Karpas-422 (cell line): ENCODE measurements around the gene ST13. TPM values are rescaled to one million over a fixed set of nuclear protein-coding genes. Genes with fewer than 3 reads are reported as not detected.

ENCODE experiments used
- DNase-seq: peaks from one replicate; pipeline ENCODE4 v3.0.0-alpha.2; 2015
- H2AFZ ChIP-seq: fragments of 200-600 bp; sonication (generic); 2 replicates; pipeline ENCODE4 v1.6.1; 2014; ENCODE audit warnings: antibody characterized with exemption, low read length, mixed read lengths
- H3K27ac ChIP-seq: fragments of 200-600 bp; sonication (generic); 2 replicates; pipeline ENCODE4 v1.5.1; 2014; ENCODE audit warnings: mild to moderate bottlenecking, low read length, moderate library complexity
- H3K27me3 ChIP-seq: fragments of 200-600 bp; sonication (generic); 2 replicates; pipeline ENCODE4 v1.6.1; 2014; ENCODE audit warnings: low read length, mixed read lengths
- H3K36me3 ChIP-seq: fragments of 200-600 bp; sonication (generic); 2 replicates; pipeline ENCODE4 v1.6.1; 2014; ENCODE audit warnings: low read length, mixed read lengths; ENCODE audit not compliant: insufficient read depth
- H3K4me1 ChIP-seq: fragments of 200-600 bp; sonication (generic); 2 replicates; pipeline ENCODE4 v1.6.1; 2014; ENCODE audit warnings: mild to moderate bottlenecking, low read length, mixed read lengths
- H3K4me2 ChIP-seq: fragments of 200-600 bp; sonication (generic); 2 replicates; pipeline ENCODE4 v1.6.1; 2014; ENCODE audit warnings: low read length, low read depth, mild to moderate bottlenecking; ENCODE audit not compliant: poor library complexity, severe bottlenecking
- H3K4me3 ChIP-seq: fragments of 200-600 bp; sonication (generic); 2 replicates; pipeline ENCODE4 v1.5.1; 2014; ENCODE audit warnings: mild to moderate bottlenecking, antibody characterized with exemption, low read length, mixed read lengths
- H3K79me2 ChIP-seq: fragments of 200-600 bp; sonication (generic); 2 replicates; pipeline ENCODE4 v1.6.1; 2014; ENCODE audit warnings: mild to moderate bottlenecking, low read length, mixed read lengths
- H3K9ac ChIP-seq: fragments of 200-600 bp; sonication (generic); 2 replicates; pipeline ENCODE4 v1.6.0; 2014; ENCODE audit warnings: low read length
- H3K9me2 ChIP-seq: fragments of 200-600 bp; sonication (generic), shearing (Covaris generic); replicated peaks from 2 replicates; pipeline ENCODE4 v1.6.0; 2014; ENCODE audit warnings: mild to moderate bottlenecking, low read length, moderate library complexity; ENCODE audit not compliant: insufficient read depth
- H3K9me3 ChIP-seq: fragments of 300-700, 200-600 bp; sonication (generic); 2 replicates; pipeline ENCODE4 v1.6.1; 2014; ENCODE audit warnings: low read length, mixed read lengths
- H4K20me1 ChIP-seq: fragments of 200-600 bp; sonication (generic); 2 replicates; pipeline ENCODE4 v1.6.1; 2014; ENCODE audit warnings: mild to moderate bottlenecking, antibody characterized with exemption, low read length, low read depth; ENCODE audit not compliant: insufficient read depth
- total RNA-seq: library from RNA; depleted of rRNA; stranded (reverse); fragments of >200 nt; shearing (Covaris generic); gene quantifications from 2 replicates; pipeline ENCODE4 v1.2.3, GENCODE V29; 2014; ENCODE audit warnings: low replicate concordance

ST13 gene
- total RNA-seq, 1 experiment from 2014 or later, result 130 TPM

DNA sequence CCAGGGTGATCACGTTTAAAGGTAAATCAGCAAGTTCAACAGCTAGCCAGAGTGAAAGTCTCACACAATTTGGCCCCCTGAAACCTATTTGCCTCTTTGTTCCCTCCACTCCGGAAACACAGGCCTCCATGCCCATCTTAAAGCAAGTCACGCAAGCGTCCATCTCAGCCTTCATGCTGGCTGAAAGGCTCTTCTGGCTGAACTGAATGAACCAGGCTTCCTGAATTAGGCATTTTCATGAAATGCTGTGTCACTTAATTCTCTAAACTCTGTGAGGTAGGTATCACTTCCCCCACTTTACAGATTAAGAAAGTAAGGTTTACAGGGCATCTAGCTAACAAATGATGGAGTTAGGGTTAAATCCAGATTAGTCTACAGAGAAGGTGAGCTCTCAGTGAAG is 38.7 kb downstream of the ST13 start:
- peak overlapping the region; percentile 56 for H3K27ac ChIP-seq
- no peaks in the 10 kb centered on the region for H4K20me1 ChIP-seq
- peak overlapping the region; percentile 99 for H3K9ac ChIP-seq
- no peaks in the 10 kb centered on the region for H3K27me3 ChIP-seq
- H3K4me1 ChIP-seq, result peaks cover 36% of the 10 kb centered on the region
- peak overlapping the region; percentile 100 for H3K4me2 ChIP-seq
- H2AFZ ChIP-seq, result no peak overlapping the region
- H3K4me3 ChIP-seq, result peak overlapping the region; percentile 99
- no peaks in the 10 kb centered on the region for H3K9me2 ChIP-seq
- peak; percentile 65 for DNase-seq
- no peaks in the 10 kb centered on the region for H3K9me3 ChIP-seq
- H3K36me3 ChIP-seq, result peaks cover 17% of the 10 kb centered on the region
- H3K79me2 ChIP-seq, result peaks cover 60% of the 10 kb centered on the region

- DNase-seq, result no peak
- Histone ChIP-seq H3K4me1 (peaks cover 33% of the 10 kb centered on the region), H3K27ac (no peak overlapping the region), H4K20me1 (no peaks in the 10 kb centered on the region), H3K27me3 (no peaks in the 10 kb centered on the region), H3K9ac (no peak overlapping the region), H3K9me2 (no peaks in the 10 kb centered on the region), H2AFZ (no peak overlapping the region), H3K36me3 (peaks cover 22% of the 10 kb centered on the region), H3K4me3 (no peak overlapping the region), H3K4me2 (no peak overlapping the region), H3K9me3 (no peaks in the 10 kb centered on the region), H3K79me2 (peaks cover 96% of the 10 kb centered on the region)
Measured at GRCh38 chr22:40813912-40814315, 42.5 kb downstream of the ST13 start.

GRCh38 chr22:40808018-40808841 is 48.2 kb downstream of the ST13 start:
- H3K79me2 ChIP-seq, result peaks cover 99% of the 10 kb centered on the region
- H3K27ac ChIP-seq, result no peak overlapping the region
- no peaks in the 10 kb centered on the region for H3K9me3 ChIP-seq
- no peaks in the 10 kb centered on the region for H4K20me1 ChIP-seq
- peaks cover 8% of the 10 kb centered on the region; the same call in 1 of the 2 replicates for H3K36me3 ChIP-seq
- H3K9ac ChIP-seq, result no peak overlapping the region
- no peak overlapping the region for H3K4me3 ChIP-seq
- peaks cover 20% of the 10 kb centered on the region for H3K4me1 ChIP-seq
- H2AFZ ChIP-seq, result no peak overlapping the region
- peak; percentile 34 for DNase-seq
- no peaks in the 10 kb centered on the region for H3K9me2 ChIP-seq
- H3K27me3 ChIP-seq, result no peaks in the 10 kb centered on the region
- no peak overlapping the region for H3K4me2 ChIP-seq

- H3K79me2 ChIP-seq, result peaks cover 92% of the 10 kb centered on the region
- H3K36me3 ChIP-seq, result peaks cover 3% of the 10 kb centered on the region; the same call in 1 of the 2 replicates
- no peaks in the 10 kb centered on the region for H3K27me3 ChIP-seq
Measured at GRCh38 chr22:40806711-40807110, 49.7 kb downstream of the ST13 start.

DNA sequence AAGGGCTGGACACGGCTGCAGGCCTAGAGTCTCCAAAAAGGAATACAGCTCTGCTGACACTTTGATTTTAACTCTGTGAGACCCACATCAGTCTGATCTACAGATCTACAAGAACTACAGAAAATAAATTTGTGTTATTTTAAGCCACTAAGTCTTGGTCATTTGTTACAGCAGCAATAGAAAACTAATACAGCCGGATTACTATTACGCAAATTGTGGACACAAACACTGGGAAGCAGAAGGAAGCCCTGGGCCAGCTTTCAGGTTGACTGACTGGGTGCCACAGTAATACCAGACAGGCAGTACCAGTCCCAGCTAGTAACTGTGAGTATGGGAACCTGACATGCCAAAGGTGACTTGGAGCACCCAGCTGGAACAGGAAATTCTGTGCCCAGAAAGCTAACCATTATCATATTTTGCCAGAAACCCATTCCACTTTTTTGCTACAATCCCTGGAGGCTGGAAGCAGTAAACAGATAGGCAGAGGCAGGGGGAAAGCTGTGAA is 50.7 kb downstream of the ST13 start:
- Histone ChIP-seq H3K9ac (no peak overlapping the region), H4K20me1 (no peaks in the 10 kb centered on the region), H3K27me3 (no peaks in the 10 kb centered on the region), H3K9me2 (no peaks in the 10 kb centered on the region), H3K4me3 (no peak overlapping the region), H3K4me1 (peaks cover 13% of the 10 kb centered on the region), H3K27ac (no peak overlapping the region), H3K9me3 (no peaks in the 10 kb centered on the region), H3K36me3 (peaks cover 3% of the 10 kb centered on the region; the same call in 1 of the 2 replicates), H3K79me2 (peaks cover 89% of the 10 kb centered on the region), H3K4me2 (no peak overlapping the region), H2AFZ (no peak overlapping the region)
- DNase-seq, result peak; percentile 6

More at GRCh38 chr22:40806711-40807110, 49.7 kb downstream of the ST13 start:
- no peaks in the 10 kb centered on the region for H3K9me3 ChIP-seq
- DNase-seq, result no peak
- H4K20me1 ChIP-seq, result no peaks in the 10 kb centered on the region
- no peaks in the 10 kb centered on the region for H3K9me2 ChIP-seq
- H3K4me1 ChIP-seq, result peaks cover 8% of the 10 kb centered on the region
- H3K9ac ChIP-seq, result no peak overlapping the region
- H3K27ac ChIP-seq, result no peak overlapping the region
- H2AFZ ChIP-seq, result no peak overlapping the region
- H3K4me3 ChIP-seq, result no peak overlapping the region
- H3K4me2 ChIP-seq, result no peak overlapping the region

DNA sequence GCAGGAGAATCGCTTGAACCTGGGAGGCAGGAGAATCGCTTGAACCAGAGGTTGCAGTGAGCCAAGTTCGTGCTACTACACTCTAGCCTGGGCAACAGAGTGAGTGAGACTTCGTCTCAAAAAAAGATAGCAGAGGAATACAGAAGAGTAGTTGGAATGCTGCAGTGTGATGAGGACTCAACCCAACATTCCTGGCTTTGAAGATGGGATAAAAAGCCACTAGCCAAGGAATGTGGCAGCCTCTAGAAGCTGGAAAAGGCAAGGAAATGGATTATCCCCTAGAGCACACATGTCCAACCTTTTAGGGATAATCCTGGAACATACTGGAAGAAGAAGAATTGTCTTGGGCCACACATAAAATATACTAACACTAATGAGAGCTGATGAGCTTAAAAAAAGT is 51.2 kb downstream of the ST13 start:
- Histone ChIP-seq H3K9ac (no peak overlapping the region), H3K4me3 (no peak overlapping the region), H3K9me2 (no peaks in the 10 kb centered on the region), H3K79me2 (peaks cover 88% of the 10 kb centered on the region), H3K36me3 (peaks cover 3% of the 10 kb centered on the region; the same call in 1 of the 2 replicates), H3K27me3 (no peaks in the 10 kb centered on the region), H4K20me1 (no peaks in the 10 kb centered on the region), H3K27ac (no peak overlapping the region), H3K4me2 (no peak overlapping the region), H3K4me1 (peaks cover 13% of the 10 kb centered on the region), H2AFZ (no peak overlapping the region), H3K9me3 (no peaks in the 10 kb centered on the region)
- DNase-seq, result peak; percentile 15

DNA sequence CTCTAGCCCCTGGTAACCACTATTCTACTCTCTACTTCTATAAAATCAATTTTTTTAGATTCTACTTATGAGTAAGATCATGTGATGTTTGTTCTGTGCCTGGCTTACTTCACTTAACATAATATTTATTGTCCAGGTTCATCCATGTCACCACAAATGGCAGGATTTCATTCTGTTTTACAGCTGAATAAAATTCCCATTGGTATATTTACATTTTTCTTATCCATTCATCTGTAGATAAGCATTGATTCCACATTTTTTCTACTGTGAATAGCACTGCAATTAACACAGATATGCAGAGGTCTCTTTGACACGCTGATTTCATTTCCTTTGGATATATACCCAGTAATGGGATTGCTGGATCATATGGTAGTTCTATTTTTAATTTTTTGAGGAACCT is 53.1 kb downstream of the ST13 start:
- Histone ChIP-seq H3K27ac (no peak overlapping the region), H3K27me3 (no peaks in the 10 kb centered on the region), H3K4me1 (peaks cover 10% of the 10 kb centered on the region), H3K9ac (no peak overlapping the region), H3K4me2 (no peak overlapping the region), H4K20me1 (no peaks in the 10 kb centered on the region), H3K9me2 (no peaks in the 10 kb centered on the region), H3K4me3 (no peak overlapping the region), H3K79me2 (peaks cover 76% of the 10 kb centered on the region), H3K9me3 (no peaks in the 10 kb centered on the region), H3K36me3 (peaks cover 3% of the 10 kb centered on the region; the same call in 1 of the 2 replicates), H2AFZ (no peak overlapping the region)
- no peak for DNase-seq

- Histone ChIP-seq H2AFZ (no peak overlapping the region), H3K9me3 (no peaks in the 10 kb centered on the region), H3K9me2 (no peaks in the 10 kb centered on the region), H3K36me3 (peaks cover 5% of the 10 kb centered on the region; the same call in 1 of the 2 replicates), H3K79me2 (peaks cover 44% of the 10 kb centered on the region), H3K4me3 (no peak overlapping the region), H4K20me1 (no peaks in the 10 kb centered on the region), H3K4me2 (no peak overlapping the region), H3K27me3 (no peaks in the 10 kb centered on the region), H3K27ac (no peak overlapping the region), H3K9ac (no peak overlapping the region), H3K4me1 (peaks cover 5% of the 10 kb centered on the region)
- peak; percentile 25 for DNase-seq
Measured at GRCh38 chr22:40799008-40799407, 57.4 kb downstream of the ST13 start.
